Right lobe of liver (tissue), 4 donors: Measurements from ENCODE around the gene SEMA3B.
"Not testable (repeated sequence)": the region's sequence is repeated elsewhere in the genome, so short reads cannot be mapped to it uniquely, and the experiment has no call there.

Source experiments
- CTCF ChIP-seq, 4 donors: fragments of 200-600 bp in 3 of 4; fragments of 450-650 bp in 1 of 4; IDR thresholded peaks; one replicate each; pipeline versions ENCODE4 v1.5.1 to v1.8.0; 2016 to 2022; ENCODE audit warnings: antibody characterized with exemption in 4 of 4, mild to moderate bottlenecking in 2 of 4
- POLR2A ChIP-seq: fragments of 450-650 bp; IDR thresholded peaks from one replicate; pipeline ENCODE4 v1.6.1; 2017; ENCODE audit warnings: antibody characterized with exemption, mild to moderate bottlenecking
- donor health status: DM: no; HTN: no; CAD: no.
- donor health status: DM: no; HTN: no; CAD: no.
- donor health status: DM: no; HTN: yes; CAD: no.

GRCh38 chr3:50312041-50312440, 43.1 kb downstream of the SEMA3B start:
- not testable (repeated sequence) for TF ChIP-seq CTCF (IDR thresholded peaks at IDR 0.05); POLR2A
